OCI-LY7 (cell line): ENCODE results near the gene PTP4A1.

ENCODE experiments used
- EZH2phosphoT487 ChIP-seq: fragments of 200-600 bp; sonication (generic); IDR thresholded peaks from 2 replicates; pipeline ENCODE4 v1.6.1; 2018; ENCODE audit warnings: low read depth, borderline replicate concordance, mild to moderate bottlenecking, mixed run types, antibody characterized with exemption, low read length, moderate library complexity, mixed read lengths
- TF ChIP-seq, protein P1 (sequence below): fragments of 200-600 bp; sonication (generic); conservative IDR thresholded peaks from 2 replicates; pipeline ENCODE4 v1.5.1; 2014; ENCODE audit warnings: mild to moderate bottlenecking, antibody characterized with exemption, low read length, moderate library complexity, mixed read lengths

DNA sequence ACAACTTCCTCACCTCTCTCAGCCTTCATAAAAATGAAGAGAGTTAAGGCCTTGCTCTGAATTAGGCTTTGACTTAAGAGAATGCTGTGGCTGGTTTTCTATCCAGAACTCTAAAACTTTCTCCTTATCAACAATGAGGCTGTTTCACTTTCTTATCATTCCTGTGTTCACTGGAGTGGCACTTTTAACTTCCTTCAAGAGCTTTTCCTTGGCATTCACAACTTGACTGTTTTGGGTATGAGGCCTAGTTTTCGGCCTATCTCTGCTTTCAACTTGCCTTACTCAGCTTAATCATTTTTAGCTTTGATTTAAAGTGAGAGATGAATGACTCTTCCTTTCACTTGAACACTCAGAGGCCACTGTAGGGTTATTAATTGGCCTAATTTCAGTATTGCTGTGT, 4.3 kb upstream of the PTP4A1 start:
- TF ChIP-seq, protein P1, sequence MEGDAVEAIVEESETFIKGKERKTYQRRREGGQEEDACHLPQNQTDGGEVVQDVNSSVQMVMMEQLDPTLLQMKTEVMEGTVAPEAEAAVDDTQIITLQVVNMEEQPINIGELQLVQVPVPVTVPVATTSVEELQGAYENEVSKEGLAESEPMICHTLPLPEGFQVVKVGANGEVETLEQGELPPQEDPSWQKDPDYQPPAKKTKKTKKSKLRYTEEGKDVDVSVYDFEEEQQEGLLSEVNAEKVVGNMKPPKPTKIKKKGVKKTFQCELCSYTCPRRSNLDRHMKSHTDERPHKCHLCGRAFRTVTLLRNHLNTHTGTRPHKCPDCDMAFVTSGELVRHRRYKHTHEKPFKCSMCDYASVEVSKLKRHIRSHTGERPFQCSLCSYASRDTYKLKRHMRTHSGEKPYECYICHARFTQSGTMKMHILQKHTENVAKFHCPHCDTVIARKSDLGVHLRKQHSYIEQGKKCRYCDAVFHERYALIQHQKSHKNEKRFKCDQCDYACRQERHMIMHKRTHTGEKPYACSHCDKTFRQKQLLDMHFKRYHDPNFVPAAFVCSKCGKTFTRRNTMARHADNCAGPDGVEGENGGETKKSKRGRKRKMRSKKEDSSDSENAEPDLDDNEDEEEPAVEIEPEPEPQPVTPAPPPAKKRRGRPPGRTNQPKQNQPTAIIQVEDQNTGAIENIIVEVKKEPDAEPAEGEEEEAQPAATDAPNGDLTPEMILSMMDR: no peak
- no peak for TF ChIP-seq EZH2phosphoT487
